GM23338 (cell line): ENCODE data around the gene OLA1. TPM values are rescaled to one million over a fixed set of nuclear protein-coding genes. Genes with fewer than 3 reads are reported as not detected.

ENCODE experiments used
- ATAC-seq: fragments of 200-7000 bp; cut with Tn5 transposase; 3 replicates; pipeline ENCODE4 v1.9.1; 2020
- DNase-seq: peaks from one replicate; pipeline ENCODE4 v3.0.0-alpha.2; 2015; ENCODE audit warnings: low spot score
- H2AFZ ChIP-seq: fragments of 200-600 bp; sonication (generic); 2 replicates; pipeline ENCODE4 v1.8.0; 2016; ENCODE audit warnings: antibody characterized with exemption, mild to moderate bottlenecking, moderate library complexity
- H3F3A ChIP-seq: fragments of 200-600 bp; sonication (generic); replicated peaks from 2 replicates; pipeline ENCODE4 v1.8.0; 2017; ENCODE audit warnings: antibody characterized with exemption, mixed run types, low read depth
- H3K27ac ChIP-seq: fragments of 200-600 bp; sonication (generic); 2 replicates; pipeline ENCODE4 v1.6.1; 2016; ENCODE audit warnings: low read depth
- H3K27me3 ChIP-seq: fragments of 200-600 bp; sonication (generic); 2 replicates; pipeline ENCODE4 v1.8.0; 2016; ENCODE audit warnings: mild to moderate bottlenecking, mixed run types, moderate library complexity; ENCODE audit not compliant: insufficient read depth
- H3K36me3 ChIP-seq: fragments of 200-600 bp; sonication (generic); 2 replicates; pipeline ENCODE4 v1.8.0; 2016; ENCODE audit warnings: mild to moderate bottlenecking; ENCODE audit not compliant: insufficient read depth
- H3K4me1 ChIP-seq: fragments of 200-600 bp; sonication (generic); 2 replicates; pipeline ENCODE4 v1.8.0; 2016; ENCODE audit warnings: mild to moderate bottlenecking, moderate library complexity; ENCODE audit not compliant: insufficient read depth
- H3K4me2 ChIP-seq: fragments of 200-600 bp; sonication (generic); 2 replicates; pipeline ENCODE4 v1.7.1; 2017; ENCODE audit warnings: mixed run types
- H3K4me3 ChIP-seq: fragments of 200-600 bp; sonication (generic); 2 replicates; pipeline ENCODE4 v1.6.1; 2016; ENCODE audit warnings: mixed run types
- H3K79me2 ChIP-seq: fragments of 200-600 bp; sonication (generic); replicated peaks from 2 replicates; pipeline ENCODE4 v1.8.0; 2017; ENCODE audit warnings: mild to moderate bottlenecking; ENCODE audit not compliant: insufficient read depth
- H3K9me2 ChIP-seq: fragments of 200-600 bp; sonication (generic); 2 replicates; pipeline ENCODE4 v1.8.0; 2017; ENCODE audit not compliant: insufficient read depth
- H4K20me1 ChIP-seq: fragments of 200-600 bp; sonication (generic); replicated peaks from 2 replicates; pipeline ENCODE4 v1.8.0; 2017; ENCODE audit warnings: mild to moderate bottlenecking; ENCODE audit not compliant: insufficient read depth
- H3K27ac Mint-ChIP-seq: 2 replicates; pipeline ENCODE4 v1.8.0; 2020; ENCODE audit warnings: inconsistent platforms, mild to moderate bottlenecking, moderate library complexity, mixed read lengths
- H3K27me3 Mint-ChIP-seq: 3 replicates; pipeline ENCODE4 v1.8.0; 2022; ENCODE audit warnings: low read depth, mild to moderate bottlenecking, moderate library complexity, mixed read lengths, inconsistent platforms; ENCODE audit not compliant: insufficient read depth, poor library complexity
- H3K36me3 Mint-ChIP-seq: 3 replicates; pipeline ENCODE4 v1.8.0; 2021; ENCODE audit warnings: low read depth, mild to moderate bottlenecking, inconsistent platforms, moderate library complexity, mixed read lengths
- H3K4me1 Mint-ChIP-seq: 3 replicates; pipeline ENCODE4 v1.8.0; 2020; ENCODE audit warnings: mild to moderate bottlenecking, inconsistent platforms, mixed read lengths
- H3K4me3 Mint-ChIP-seq: 3 replicates; pipeline ENCODE4 v1.8.0; 2021; ENCODE audit warnings: moderate library complexity, mild to moderate bottlenecking, inconsistent platforms, mixed read lengths
- H3K9me3 Mint-ChIP-seq: 3 replicates; pipeline ENCODE4 v1.8.0; 2020; ENCODE audit warnings: moderate library complexity, mild to moderate bottlenecking, inconsistent platforms, mixed read lengths
- CREB1 ChIP-seq: fragments of 250-450 bp; sonication (Bioruptor Pico); IDR thresholded peaks from 2 replicates; pipeline ENCODE4 v1.5.0; 2020; ENCODE audit warnings: low read depth, mild to moderate bottlenecking, moderate library complexity
- EZH2 ChIP-seq: fragments of 200-600 bp; sonication (generic); IDR thresholded peaks from one replicate; pipeline ENCODE4 v1.8.0; 2017; ENCODE audit warnings: antibody characterized with exemption, mild to moderate bottlenecking, low read depth; ENCODE audit not compliant: unreplicated experiment
- EZH2phosphoT487 ChIP-seq: fragments of 200-600 bp; sonication (generic); IDR thresholded peaks from one replicate; pipeline ENCODE4 v1.8.1; 2018; ENCODE audit warnings: antibody characterized with exemption; ENCODE audit not compliant: unreplicated experiment
- JUNB ChIP-seq: IDR thresholded peaks from one replicate; pipeline ENCODE4 v1.6.1; 2016; ENCODE audit warnings: antibody characterized with exemption; ENCODE audit not compliant: unreplicated experiment
- NANOG ChIP-seq: IDR thresholded peaks from 2 replicates; pipeline ENCODE4 v1.6.1; 2016; ENCODE audit warnings: antibody characterized with exemption, borderline replicate concordance
- STAT1 ChIP-seq: IDR thresholded peaks from one replicate; pipeline ENCODE4 v1.6.1; 2016; ENCODE audit warnings: antibody characterized with exemption; ENCODE audit not compliant: unreplicated experiment
- ZNF114 ChIP-seq: fragments of 250-450 bp; sonication (Bioruptor Pico); IDR thresholded peaks from 2 replicates; pipeline ENCODE4 v1.5.0; 2020; ENCODE audit warnings: mild to moderate bottlenecking, moderate library complexity
- ZNF331 ChIP-seq: fragments of 250-450 bp; sonication (Bioruptor Pico); IDR thresholded peaks from 2 replicates; pipeline ENCODE4 v1.5.0; 2020; ENCODE audit warnings: low read depth, mild to moderate bottlenecking, moderate library complexity
- polyA plus RNA-seq: library from polyadenylated mRNA; unstranded; fragments of >200 nt; fragmentation: Nextera tagmentation; extraction: Ambion mirVana; gene quantifications from 2 replicates; pipeline ENCODE4 v1.2.1, GENCODE V29; 2016
- total RNA-seq: library from RNA; depleted of rRNA; stranded (reverse); fragments of >200 nt; shearing (Covaris generic); gene quantifications from 2 replicates; pipeline ENCODE4 v1.2.3, GENCODE V29; 2014
- TF ChIP-seq, protein P1 (sequence below): IDR thresholded peaks from one replicate; pipeline ENCODE4 v1.6.1; 2018; ENCODE audit warnings: antibody characterized with exemption; ENCODE audit not compliant: unreplicated experiment
- TF ChIP-seq, protein P2 (sequence below): fragments of 250-450 bp; sonication (Bioruptor Pico); IDR thresholded peaks from 2 replicates; pipeline ENCODE4 v1.5.0; 2020; ENCODE audit warnings: mild to moderate bottlenecking, moderate library complexity
- TF ChIP-seq, protein P3 (sequence below): IDR thresholded peaks from 2 replicates; pipeline ENCODE4 v1.6.1; 2016; ENCODE audit warnings: antibody characterized with exemption
- TF ChIP-seq, protein P4 (sequence below), 2 experiments: fragments of 200-600 bp in 1 of 2; sonication (generic) in 1 of 2; conservative IDR thresholded peaks; 2 replicates each; pipeline versions ENCODE4 v1.5.1 to v1.6.1; 2016 to 2017; ENCODE audit warnings: antibody characterized with exemption in 2 of 2, low read depth in 2 of 2, mild to moderate bottlenecking in 2 of 2, moderate library complexity in 1 of 2

Gene OLA1
- total and polyA plus RNA-seq, 2 experiments from 2014 or later = 104 to 242 TPM

DNA sequence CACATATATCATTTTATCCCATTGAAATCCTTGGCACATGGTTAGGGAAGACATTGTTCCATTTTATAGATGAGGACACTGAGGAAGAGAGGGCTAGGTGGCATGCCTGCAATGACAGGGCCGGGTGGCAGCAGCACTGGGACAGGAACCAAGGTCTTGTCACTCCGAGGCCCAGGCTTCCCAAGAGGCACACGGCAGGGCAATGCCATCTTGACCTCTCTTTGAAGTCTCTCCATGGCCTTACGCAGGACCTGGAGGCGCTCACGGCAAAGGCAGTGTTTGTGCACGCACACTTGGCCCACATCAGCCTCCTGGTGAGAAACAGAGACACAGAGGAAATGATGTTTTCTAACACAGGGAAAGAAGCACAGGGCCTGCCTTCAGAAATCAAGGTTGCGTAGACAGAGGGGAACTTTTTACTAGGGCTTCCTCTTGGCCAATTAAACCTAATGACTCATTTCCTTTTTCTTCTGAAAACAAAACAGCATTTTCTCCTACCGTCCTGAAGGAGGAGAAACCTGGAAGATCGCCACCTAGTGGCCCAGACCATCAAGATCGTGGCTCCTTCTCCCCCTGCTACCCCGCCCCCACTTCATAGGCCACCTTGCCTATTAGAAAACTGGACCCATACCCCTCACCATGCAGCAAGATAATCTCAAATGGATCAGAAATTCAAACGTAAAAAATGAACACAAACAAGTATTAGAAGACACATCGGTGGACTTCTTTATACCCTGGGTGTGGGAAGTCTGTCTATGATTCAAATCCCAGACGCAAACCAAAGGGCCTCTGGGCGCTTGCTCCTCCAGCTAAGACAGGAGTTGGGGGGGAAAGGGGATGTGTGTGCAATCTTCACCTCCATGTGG is 208.5 kb downstream of the OLA1 start:
- no peak overlapping the region for H3K4me3 Mint-ChIP-seq
- H3K27me3 ChIP-seq = no peaks in the 10 kb centered on the region
- peak overlapping the region; percentile 80 for H2AFZ ChIP-seq
- H4K20me1 ChIP-seq = no peaks in the 10 kb centered on the region
- H3K27me3 Mint-ChIP-seq = peaks cover 7% of the 10 kb centered on the region
- H3K27ac Mint-ChIP-seq = peak overlapping the region; percentile 94
- TF ChIP-seq CREB1 (CRISPR knock-in tag) = 0 out of 2 replicates have a peak, but pooled peaks have one; percentile 20
- TF ChIP-seq, protein P1, sequence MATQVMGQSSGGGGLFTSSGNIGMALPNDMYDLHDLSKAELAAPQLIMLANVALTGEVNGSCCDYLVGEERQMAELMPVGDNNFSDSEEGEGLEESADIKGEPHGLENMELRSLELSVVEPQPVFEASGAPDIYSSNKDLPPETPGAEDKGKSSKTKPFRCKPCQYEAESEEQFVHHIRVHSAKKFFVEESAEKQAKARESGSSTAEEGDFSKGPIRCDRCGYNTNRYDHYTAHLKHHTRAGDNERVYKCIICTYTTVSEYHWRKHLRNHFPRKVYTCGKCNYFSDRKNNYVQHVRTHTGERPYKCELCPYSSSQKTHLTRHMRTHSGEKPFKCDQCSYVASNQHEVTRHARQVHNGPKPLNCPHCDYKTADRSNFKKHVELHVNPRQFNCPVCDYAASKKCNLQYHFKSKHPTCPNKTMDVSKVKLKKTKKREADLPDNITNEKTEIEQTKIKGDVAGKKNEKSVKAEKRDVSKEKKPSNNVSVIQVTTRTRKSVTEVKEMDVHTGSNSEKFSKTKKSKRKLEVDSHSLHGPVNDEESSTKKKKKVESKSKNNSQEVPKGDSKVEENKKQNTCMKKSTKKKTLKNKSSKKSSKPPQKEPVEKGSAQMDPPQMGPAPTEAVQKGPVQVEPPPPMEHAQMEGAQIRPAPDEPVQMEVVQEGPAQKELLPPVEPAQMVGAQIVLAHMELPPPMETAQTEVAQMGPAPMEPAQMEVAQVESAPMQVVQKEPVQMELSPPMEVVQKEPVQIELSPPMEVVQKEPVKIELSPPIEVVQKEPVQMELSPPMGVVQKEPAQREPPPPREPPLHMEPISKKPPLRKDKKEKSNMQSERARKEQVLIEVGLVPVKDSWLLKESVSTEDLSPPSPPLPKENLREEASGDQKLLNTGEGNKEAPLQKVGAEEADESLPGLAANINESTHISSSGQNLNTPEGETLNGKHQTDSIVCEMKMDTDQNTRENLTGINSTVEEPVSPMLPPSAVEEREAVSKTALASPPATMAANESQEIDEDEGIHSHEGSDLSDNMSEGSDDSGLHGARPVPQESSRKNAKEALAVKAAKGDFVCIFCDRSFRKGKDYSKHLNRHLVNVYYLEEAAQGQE = no peak
- TF ChIP-seq, protein P2, sequence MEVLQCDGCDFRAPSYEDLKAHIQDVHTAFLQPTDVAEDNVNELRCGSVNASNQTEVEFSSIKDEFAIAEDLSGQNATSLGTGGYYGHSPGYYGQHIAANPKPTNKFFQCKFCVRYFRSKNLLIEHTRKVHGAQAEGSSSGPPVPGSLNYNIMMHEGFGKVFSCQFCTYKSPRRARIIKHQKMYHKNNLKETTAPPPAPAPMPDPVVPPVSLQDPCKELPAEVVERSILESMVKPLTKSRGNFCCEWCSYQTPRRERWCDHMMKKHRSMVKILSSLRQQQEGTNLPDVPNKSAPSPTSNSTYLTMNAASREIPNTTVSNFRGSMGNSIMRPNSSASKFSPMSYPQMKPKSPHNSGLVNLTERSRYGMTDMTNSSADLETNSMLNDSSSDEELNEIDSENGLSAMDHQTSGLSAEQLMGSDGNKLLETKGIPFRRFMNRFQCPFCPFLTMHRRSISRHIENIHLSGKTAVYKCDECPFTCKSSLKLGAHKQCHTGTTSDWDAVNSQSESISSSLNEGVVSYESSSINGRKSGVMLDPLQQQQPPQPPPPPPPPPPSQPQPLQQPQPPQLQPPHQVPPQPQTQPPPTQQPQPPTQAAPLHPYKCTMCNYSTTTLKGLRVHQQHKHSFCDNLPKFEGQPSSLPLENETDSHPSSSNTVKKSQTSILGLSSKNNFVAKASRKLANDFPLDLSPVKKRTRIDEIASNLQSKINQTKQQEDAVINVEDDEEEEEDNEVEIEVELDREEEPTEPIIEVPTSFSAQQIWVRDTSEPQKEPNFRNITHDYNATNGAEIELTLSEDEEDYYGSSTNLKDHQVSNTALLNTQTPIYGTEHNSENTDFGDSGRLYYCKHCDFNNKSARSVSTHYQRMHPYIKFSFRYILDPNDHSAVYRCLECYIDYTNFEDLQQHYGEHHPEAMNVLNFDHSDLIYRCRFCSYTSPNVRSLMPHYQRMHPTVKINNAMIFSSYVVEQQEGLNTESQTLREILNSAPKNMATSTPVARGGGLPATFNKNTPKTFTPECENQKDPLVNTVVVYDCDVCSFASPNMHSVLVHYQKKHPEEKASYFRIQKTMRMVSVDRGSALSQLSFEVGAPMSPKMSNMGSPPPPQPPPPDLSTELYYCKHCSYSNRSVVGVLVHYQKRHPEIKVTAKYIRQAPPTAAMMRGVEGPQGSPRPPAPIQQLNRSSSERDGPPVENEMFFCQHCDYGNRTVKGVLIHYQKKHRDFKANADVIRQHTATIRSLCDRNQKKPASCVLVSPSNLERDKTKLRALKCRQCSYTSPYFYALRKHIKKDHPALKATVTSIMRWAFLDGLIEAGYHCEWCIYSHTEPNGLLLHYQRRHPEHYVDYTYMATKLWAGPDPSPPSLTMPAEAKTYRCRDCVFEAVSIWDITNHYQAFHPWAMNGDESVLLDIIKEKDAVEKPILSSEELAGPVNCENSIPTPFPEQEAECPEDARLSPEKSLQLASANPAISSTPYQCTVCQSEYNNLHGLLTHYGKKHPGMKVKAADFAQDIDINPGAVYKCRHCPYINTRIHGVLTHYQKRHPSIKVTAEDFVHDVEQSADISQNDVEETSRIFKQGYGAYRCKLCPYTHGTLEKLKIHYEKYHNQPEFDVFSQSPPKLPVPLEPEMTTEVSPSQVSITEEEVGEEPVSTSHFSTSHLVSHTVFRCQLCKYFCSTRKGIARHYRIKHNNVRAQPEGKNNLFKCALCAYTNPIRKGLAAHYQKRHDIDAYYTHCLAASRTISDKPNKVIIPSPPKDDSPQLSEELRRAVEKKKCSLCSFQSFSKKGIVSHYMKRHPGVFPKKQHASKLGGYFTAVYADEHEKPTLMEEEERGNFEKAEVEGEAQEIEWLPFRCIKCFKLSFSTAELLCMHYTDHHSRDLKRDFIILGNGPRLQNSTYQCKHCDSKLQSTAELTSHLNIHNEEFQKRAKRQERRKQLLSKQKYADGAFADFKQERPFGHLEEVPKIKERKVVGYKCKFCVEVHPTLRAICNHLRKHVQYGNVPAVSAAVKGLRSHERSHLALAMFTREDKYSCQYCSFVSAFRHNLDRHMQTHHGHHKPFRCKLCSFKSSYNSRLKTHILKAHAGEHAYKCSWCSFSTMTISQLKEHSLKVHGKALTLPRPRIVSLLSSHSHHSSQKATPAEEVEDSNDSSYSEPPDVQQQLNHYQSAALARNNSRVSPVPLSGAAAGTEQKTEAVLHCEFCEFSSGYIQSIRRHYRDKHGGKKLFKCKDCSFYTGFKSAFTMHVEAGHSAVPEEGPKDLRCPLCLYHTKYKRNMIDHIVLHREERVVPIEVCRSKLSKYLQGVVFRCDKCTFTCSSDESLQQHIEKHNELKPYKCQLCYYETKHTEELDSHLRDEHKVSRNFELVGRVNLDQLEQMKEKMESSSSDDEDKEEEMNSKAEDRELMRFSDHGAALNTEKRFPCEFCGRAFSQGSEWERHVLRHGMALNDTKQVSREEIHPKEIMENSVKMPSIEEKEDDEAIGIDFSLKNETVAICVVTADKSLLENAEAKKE (CRISPR knock-in tag) = 0 out of 2 replicates have a peak, but pooled peaks have one; percentile 29
- TF ChIP-seq NANOG = peak; percentile 59; the same call in 1 of the 2 replicates
- TF ChIP-seq JUNB = no peak
- TF ChIP-seq ZNF114 (CRISPR knock-in tag) = no peak
- no peak for TF ChIP-seq ZNF331 (CRISPR knock-in tag)
- TF ChIP-seq EZH2phosphoT487 = no peak
- TF ChIP-seq, protein P3, sequence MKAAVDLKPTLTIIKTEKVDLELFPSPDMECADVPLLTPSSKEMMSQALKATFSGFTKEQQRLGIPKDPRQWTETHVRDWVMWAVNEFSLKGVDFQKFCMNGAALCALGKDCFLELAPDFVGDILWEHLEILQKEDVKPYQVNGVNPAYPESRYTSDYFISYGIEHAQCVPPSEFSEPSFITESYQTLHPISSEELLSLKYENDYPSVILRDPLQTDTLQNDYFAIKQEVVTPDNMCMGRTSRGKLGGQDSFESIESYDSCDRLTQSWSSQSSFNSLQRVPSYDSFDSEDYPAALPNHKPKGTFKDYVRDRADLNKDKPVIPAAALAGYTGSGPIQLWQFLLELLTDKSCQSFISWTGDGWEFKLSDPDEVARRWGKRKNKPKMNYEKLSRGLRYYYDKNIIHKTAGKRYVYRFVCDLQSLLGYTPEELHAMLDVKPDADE = no peak
- no peak for TF ChIP-seq STAT1
- no peak for TF ChIP-seq EZH2
- TF ChIP-seq, protein P4, sequence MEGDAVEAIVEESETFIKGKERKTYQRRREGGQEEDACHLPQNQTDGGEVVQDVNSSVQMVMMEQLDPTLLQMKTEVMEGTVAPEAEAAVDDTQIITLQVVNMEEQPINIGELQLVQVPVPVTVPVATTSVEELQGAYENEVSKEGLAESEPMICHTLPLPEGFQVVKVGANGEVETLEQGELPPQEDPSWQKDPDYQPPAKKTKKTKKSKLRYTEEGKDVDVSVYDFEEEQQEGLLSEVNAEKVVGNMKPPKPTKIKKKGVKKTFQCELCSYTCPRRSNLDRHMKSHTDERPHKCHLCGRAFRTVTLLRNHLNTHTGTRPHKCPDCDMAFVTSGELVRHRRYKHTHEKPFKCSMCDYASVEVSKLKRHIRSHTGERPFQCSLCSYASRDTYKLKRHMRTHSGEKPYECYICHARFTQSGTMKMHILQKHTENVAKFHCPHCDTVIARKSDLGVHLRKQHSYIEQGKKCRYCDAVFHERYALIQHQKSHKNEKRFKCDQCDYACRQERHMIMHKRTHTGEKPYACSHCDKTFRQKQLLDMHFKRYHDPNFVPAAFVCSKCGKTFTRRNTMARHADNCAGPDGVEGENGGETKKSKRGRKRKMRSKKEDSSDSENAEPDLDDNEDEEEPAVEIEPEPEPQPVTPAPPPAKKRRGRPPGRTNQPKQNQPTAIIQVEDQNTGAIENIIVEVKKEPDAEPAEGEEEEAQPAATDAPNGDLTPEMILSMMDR (conservative IDR thresholded peaks at IDR 0.05; ENCODE audit: low read depth in 2 of 2) = peak; percentile 87 to 89
- H3K36me3 Mint-ChIP-seq = no peaks in the 10 kb centered on the region
- H3K9me3 Mint-ChIP-seq = no peaks in the 10 kb centered on the region; the same call in 2 of the 3 replicates
- peak; percentile 98 for DNase-seq
- peak overlapping the region; percentile 72 for H3K27ac ChIP-seq
- no peak overlapping the region for H3K4me2 ChIP-seq
- H3K4me1 ChIP-seq = peaks cover 17% of the 10 kb centered on the region
- H3K4me3 ChIP-seq = no peak overlapping the region
- no peaks in the 10 kb centered on the region for H3K79me2 ChIP-seq
- H3K4me1 Mint-ChIP-seq = peaks cover 34% of the 10 kb centered on the region
- no peaks in the 10 kb centered on the region for H3K36me3 ChIP-seq
- no peaks in the 10 kb centered on the region for H3F3A ChIP-seq
- H3K9me2 ChIP-seq = 0 out of 2 replicates have a peak, but pooled peaks cover 2% of the 10 kb centered on the region
- ATAC-seq = peak; percentile 94
